Measurements from ENCODE around the gene SCFD2.
"Not testable (repeated sequence)": the region's sequence is repeated elsewhere in the genome, so short reads cannot be mapped to it uniquely, and the experiment has no call there.

The SCFD2 gene

GRCh38 chr4:53365486-53366300 is at the start of gene SCFD2:
Gene SCFD2 (minus strand): TSS chr4:53366061.
- TF ChIP-seq, protein P1, sequence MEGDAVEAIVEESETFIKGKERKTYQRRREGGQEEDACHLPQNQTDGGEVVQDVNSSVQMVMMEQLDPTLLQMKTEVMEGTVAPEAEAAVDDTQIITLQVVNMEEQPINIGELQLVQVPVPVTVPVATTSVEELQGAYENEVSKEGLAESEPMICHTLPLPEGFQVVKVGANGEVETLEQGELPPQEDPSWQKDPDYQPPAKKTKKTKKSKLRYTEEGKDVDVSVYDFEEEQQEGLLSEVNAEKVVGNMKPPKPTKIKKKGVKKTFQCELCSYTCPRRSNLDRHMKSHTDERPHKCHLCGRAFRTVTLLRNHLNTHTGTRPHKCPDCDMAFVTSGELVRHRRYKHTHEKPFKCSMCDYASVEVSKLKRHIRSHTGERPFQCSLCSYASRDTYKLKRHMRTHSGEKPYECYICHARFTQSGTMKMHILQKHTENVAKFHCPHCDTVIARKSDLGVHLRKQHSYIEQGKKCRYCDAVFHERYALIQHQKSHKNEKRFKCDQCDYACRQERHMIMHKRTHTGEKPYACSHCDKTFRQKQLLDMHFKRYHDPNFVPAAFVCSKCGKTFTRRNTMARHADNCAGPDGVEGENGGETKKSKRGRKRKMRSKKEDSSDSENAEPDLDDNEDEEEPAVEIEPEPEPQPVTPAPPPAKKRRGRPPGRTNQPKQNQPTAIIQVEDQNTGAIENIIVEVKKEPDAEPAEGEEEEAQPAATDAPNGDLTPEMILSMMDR (IDR thresholded peaks at IDR 0.05; ENCODE audit: unreplicated experiment in 3 of 3): no peak
- peaks cover 39% of the 10 kb centered on the region for H3K4me1 Mint-ChIP-seq
- H3K9me3 Mint-ChIP-seq: no peaks in the 10 kb centered on the region
- peaks cover 33% of the 10 kb centered on the region for H3K27me3 Mint-ChIP-seq (ENCODE audit: low read depth)
- peak within 1 kb of the TSS; percentile 83 to 97 (median 92) for H3K27ac Mint-ChIP-seq
- H3K4me3 Mint-ChIP-seq: peak within 1 kb of the TSS; percentile 93 to 96 (median 95)
- H3K36me3 Mint-ChIP-seq (ENCODE audit: low read depth): no peaks in the 10 kb centered on the region

DNA sequence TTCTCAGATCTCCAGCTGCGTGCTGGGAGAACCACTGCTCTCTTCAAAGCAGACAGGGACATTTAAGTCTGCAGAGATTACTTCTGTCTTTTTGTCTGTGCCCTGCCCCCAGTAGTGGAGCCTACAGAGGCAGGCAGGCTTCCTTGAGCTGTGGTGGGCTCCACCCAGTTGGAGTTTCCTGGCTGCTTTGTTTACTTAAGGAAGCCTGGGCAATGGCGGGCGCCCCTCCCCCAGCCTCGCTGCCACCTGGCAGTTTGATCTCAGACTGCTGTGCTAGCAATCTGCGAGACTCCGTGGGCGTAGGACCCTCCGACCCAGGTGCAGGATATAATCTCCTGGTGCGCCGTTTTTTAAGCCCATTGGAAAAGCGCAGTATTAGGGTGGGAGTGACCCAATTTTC is 43.6 kb upstream of the SCFD2 start:
- Mint-ChIP-seq H3K36me3 (ENCODE audit: low read depth) (peaks cover 61% of the 10 kb centered on the region), H3K9me3 (peaks cover 36% of the 10 kb centered on the region)
- not testable (repeated sequence) for H3K27ac Mint-ChIP-seq; H3K4me1 Mint-ChIP-seq; H3K4me3 Mint-ChIP-seq; H3K27me3 Mint-ChIP-seq (ENCODE audit: low read depth)

GRCh38 chr4:53380221-53380620 is 14.4 kb upstream of the SCFD2 start:
- Mint-ChIP-seq H3K27ac (no peak overlapping the region), H3K9me3 (no peaks in the 10 kb centered on the region), H3K4me3 (peak overlapping the region in 2 of 3 experiments; percentile 8 to 96), H3K36me3 (ENCODE audit: low read depth) (peaks cover 26% of the 10 kb centered on the region), H3K27me3 (ENCODE audit: low read depth) (peaks cover 4% of the 10 kb centered on the region), H3K4me1 (peaks cover 28% of the 10 kb centered on the region)
- TF ChIP-seq, protein P1 (IDR thresholded peaks at IDR 0.05; ENCODE audit: unreplicated experiment in 3 of 3): no peak

- peaks cover 10% of the 10 kb centered on the region for H3K36me3 Mint-ChIP-seq (ENCODE audit: low read depth)
- no peaks in the 10 kb centered on the region for H3K9me3 Mint-ChIP-seq
- H3K4me3 Mint-ChIP-seq: peak overlapping the region; percentile 96 to 100 (median 99)
- H3K4me1 Mint-ChIP-seq: peaks cover 28% of the 10 kb centered on the region
- peak overlapping the region; percentile 96 to 99 (median 98) for H3K27ac Mint-ChIP-seq
- TF ChIP-seq, protein P1 (IDR thresholded peaks at IDR 0.05; ENCODE audit: unreplicated experiment in 3 of 3): no peak
- peaks cover 4% of the 10 kb centered on the region for H3K27me3 Mint-ChIP-seq (ENCODE audit: low read depth)
Observed at GRCh38 chr4:53378171-53378482, 12.3 kb upstream of the SCFD2 start.

DNA sequence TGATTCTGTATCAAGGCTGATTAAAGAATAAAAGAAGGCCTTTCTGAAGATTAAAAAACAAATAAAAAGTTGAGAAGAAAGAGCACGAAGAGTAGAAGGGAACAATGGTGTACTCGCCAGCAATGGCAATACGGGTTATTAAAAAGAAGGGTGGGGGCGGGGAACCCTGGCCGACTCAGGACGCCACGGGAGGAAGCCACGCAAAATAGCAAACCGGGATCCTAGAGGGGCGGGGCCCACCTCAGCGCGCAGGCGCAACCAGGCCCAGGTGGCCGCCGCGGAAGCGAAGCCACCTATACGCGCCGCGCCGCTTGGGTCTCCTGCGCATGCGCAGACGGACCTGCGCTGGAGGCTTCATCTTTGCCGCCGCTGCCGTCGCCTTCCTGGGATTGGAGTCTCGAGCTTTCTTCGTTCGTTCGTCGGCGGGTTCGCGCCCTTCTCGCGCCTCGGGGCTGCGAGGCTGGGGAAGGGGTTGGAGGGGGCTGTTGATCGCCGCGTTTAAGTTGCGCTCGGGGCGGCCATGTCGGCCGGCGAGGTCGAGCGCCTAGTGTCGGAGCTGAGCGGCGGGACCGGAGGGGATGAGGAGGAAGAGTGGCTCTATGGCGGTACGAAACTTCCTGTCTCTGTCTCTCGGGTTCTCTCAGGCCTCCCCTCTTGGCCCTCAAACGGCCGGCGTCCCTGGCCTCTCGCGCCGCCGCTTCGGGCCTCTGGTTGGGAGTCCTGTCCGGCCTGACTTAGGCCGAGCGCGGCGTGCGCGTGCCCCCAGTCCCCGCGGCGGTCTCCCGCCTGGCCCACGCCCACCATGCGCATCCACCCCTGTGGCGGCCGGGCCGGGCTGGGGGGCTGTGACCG is 11.7 kb upstream of the SCFD2 start, which contains the start of gene FIP1L1:
Gene FIP1L1 (plus strand): TSS at position 323 of the 852 bp plus-strand sequence. CDS start 198 bp downstream, at position 521.
- Mint-ChIP-seq H3K9me3 (no peaks in the 10 kb centered on the region), H3K27me3 (ENCODE audit: low read depth) (peaks cover 4% of the 10 kb centered on the region), H3K4me3 (peak within 1 kb of the TSS; percentile 96 to 100 (median 99)), H3K36me3 (ENCODE audit: low read depth) (peaks cover 8% of the 10 kb centered on the region), H3K4me1 (peaks cover 28% of the 10 kb centered on the region), H3K27ac (peak within 1 kb of the TSS; percentile 96 to 99 (median 98))
- TF ChIP-seq, protein P1 (IDR thresholded peaks at IDR 0.05; ENCODE audit: unreplicated experiment in 3 of 3): no peak

DNA sequence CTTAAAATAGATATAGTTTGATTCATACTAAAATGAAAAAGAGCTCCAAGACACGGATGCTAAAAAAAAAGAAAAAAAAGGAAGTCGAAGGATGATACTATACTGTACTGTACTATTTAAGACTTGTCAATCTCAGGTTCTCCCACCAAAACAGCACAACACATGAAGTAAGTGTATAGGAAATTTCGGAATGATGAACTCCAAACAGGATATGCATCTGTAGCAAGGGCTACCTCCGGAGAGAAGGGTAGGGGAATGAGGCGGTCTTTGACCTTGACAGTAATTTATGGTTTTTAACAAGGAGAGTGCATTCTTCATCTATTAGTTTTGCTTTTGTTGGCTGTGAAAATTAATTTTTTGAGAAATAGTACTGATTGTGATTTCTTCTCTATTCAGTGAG is 11.0 kb upstream of the SCFD2 start:
- Mint-ChIP-seq H3K27me3 (ENCODE audit: low read depth) (peaks cover 5% of the 10 kb centered on the region), H3K9me3 (no peaks in the 10 kb centered on the region), H3K4me1 (peaks cover 28% of the 10 kb centered on the region), H3K27ac (peak overlapping the region; percentile 96 to 99 (median 98)), H3K36me3 (ENCODE audit: low read depth) (peaks cover 8% of the 10 kb centered on the region), H3K4me3 (peak overlapping the region; percentile 96 to 100 (median 99))
- TF ChIP-seq, protein P1 (IDR thresholded peaks at IDR 0.05; ENCODE audit: unreplicated experiment in 3 of 3): no peak

Measured in nephron (organoid).